SK-N-MC (cell line): ENCODE data around the gene SOD1.
"Not testable (repeated sequence)": the region's sequence is repeated elsewhere in the genome, so short reads cannot be mapped to it uniquely, and the experiment has no call there.

Source experiments
- DNase-seq: peaks from one replicate; pipeline ENCODE4 v3.0.0-alpha.2; 2011; ENCODE audit warnings: low read depth, low spot score
- H3K27ac ChIP-seq: fragments of 200-600 bp; sonication (generic); 2 replicates; pipeline ENCODE4 v1.5.1; 2016; ENCODE audit warnings: mixed run types
- H3K36me3 ChIP-seq: fragments of 200-600 bp; sonication (generic); 2 replicates; pipeline ENCODE4 v1.6.1; 2017; ENCODE audit warnings: antibody characterized with exemption, low read length, mixed read lengths; ENCODE audit not compliant: insufficient read depth
- H3K4me3 ChIP-seq: fragments of 200-600 bp; sonication (generic); 2 replicates; pipeline ENCODE4 v1.5.1; 2016
- H3K9ac ChIP-seq: fragments of 200-600 bp; sonication (generic); 2 replicates; pipeline ENCODE4 v1.8.0; 2017; ENCODE audit warnings: mixed run types, mixed read lengths; ENCODE audit not compliant: insufficient read length
- H3K9me3 ChIP-seq: fragments of 200-600 bp; sonication (generic); 2 replicates; pipeline ENCODE4 v1.6.1; 2017; ENCODE audit warnings: low read depth, mild to moderate bottlenecking, antibody characterized with exemption, low read length, moderate library complexity, mixed read lengths
- EZH2 ChIP-seq: fragments of 200-600 bp; sonication (generic); IDR thresholded peaks from one replicate; pipeline ENCODE4 v1.6.1; 2017; ENCODE audit warnings: antibody characterized with exemption
- FOXP2 ChIP-seq: optimal IDR thresholded peaks from 2 replicates; pipeline ENCODE3; 2011; ENCODE audit warnings: mild to moderate bottlenecking, moderate library complexity; ENCODE audit not compliant: insufficient read depth; ENCODE audit errors: extremely low read length, control extremely low read depth
- POLR2AphosphoS5 ChIP-seq: IDR thresholded peaks from 2 replicates; pipeline ENCODE4 v1.6.1; 2012; ENCODE audit warnings: mild to moderate bottlenecking, low read depth, low read length, borderline replicate concordance

The SOD1 gene

GRCh38 chr21:31623664-31624063, 35.8 kb upstream of the SOD1 start:
- no peaks in the 10 kb centered on the region for H3K36me3 ChIP-seq
- TF ChIP-seq POLR2AphosphoS5 (no peak), EZH2 (no peak), FOXP2 (no peak)
- H3K9ac ChIP-seq, result no peak overlapping the region
- H3K9me3 ChIP-seq, result no peaks in the 10 kb centered on the region
- H3K27ac ChIP-seq, result no peak overlapping the region
- no peak for DNase-seq
- no peak overlapping the region for H3K4me3 ChIP-seq

GRCh38 chr21:31624181-31624580, 35.3 kb upstream of the SOD1 start:
- H3K36me3 ChIP-seq, result no peaks in the 10 kb centered on the region
- H3K9ac ChIP-seq, result no peak overlapping the region
- H3K9me3 ChIP-seq, result no peaks in the 10 kb centered on the region
- no peak overlapping the region for H3K4me3 ChIP-seq
- TF ChIP-seq POLR2AphosphoS5 (no peak), FOXP2 (no peak), EZH2 (no peak)
- DNase-seq, result no peak
- no peak overlapping the region for H3K27ac ChIP-seq

GRCh38 chr21:31624961-31625491, 34.5 kb upstream of the SOD1 start:
- H3K36me3 ChIP-seq, result no peaks in the 10 kb centered on the region
- no peak overlapping the region for H3K4me3 ChIP-seq
- no peak for DNase-seq

GRCh38 chr21:31629972-31630711, 29.4 kb upstream of the SOD1 start:
- no peak overlapping the region for H3K9ac ChIP-seq
- no peak overlapping the region for H3K27ac ChIP-seq
- H3K9me3 ChIP-seq, result no peaks in the 10 kb centered on the region
- no peak overlapping the region for H3K4me3 ChIP-seq
- TF ChIP-seq POLR2AphosphoS5 (no peak), FOXP2 (no peak), EZH2 (no peak)
- no peaks in the 10 kb centered on the region for H3K36me3 ChIP-seq
- DNase-seq, result no peak

More at GRCh38 chr21:31624961-31625491, 34.5 kb upstream of the SOD1 start:
- Histone ChIP-seq H3K9ac (no peak overlapping the region), H3K27ac (no peak overlapping the region), H3K9me3 (no peaks in the 10 kb centered on the region)
- no peak for TF ChIP-seq FOXP2
- TF ChIP-seq EZH2, result no peak
- no peak for TF ChIP-seq POLR2AphosphoS5

- not testable (repeated sequence) for H3K36me3 ChIP-seq, H3K9me3 ChIP-seq, H3K4me3 ChIP-seq, DNase-seq, H3K9ac ChIP-seq, H3K27ac ChIP-seq
Observed at GRCh38 chr21:31631881-31632280, 27.6 kb upstream of the SOD1 start.

GRCh38 chr21:31634993-31635392, 24.5 kb upstream of the SOD1 start:
- no peak for DNase-seq
- TF ChIP-seq EZH2, result no peak
- TF ChIP-seq FOXP2, result no peak
- H3K36me3 ChIP-seq, result no peaks in the 10 kb centered on the region
- H3K4me3 ChIP-seq, result no peak overlapping the region
- no peaks in the 10 kb centered on the region for H3K9me3 ChIP-seq
- no peak overlapping the region for H3K9ac ChIP-seq
- H3K27ac ChIP-seq, result no peak overlapping the region

- TF ChIP-seq POLR2AphosphoS5 (no peak), FOXP2 (no peak), EZH2 (no peak)
- no peaks in the 10 kb centered on the region for H3K9me3 ChIP-seq
- no peak overlapping the region for H3K4me3 ChIP-seq
- DNase-seq, result no peak
- H3K27ac ChIP-seq, result no peak overlapping the region
- no peaks in the 10 kb centered on the region for H3K36me3 ChIP-seq
- H3K9ac ChIP-seq, result no peak overlapping the region
Observed at GRCh38 chr21:31636874-31637273, 22.6 kb upstream of the SOD1 start.

- no peak overlapping the region for H3K27ac ChIP-seq
- H3K36me3 ChIP-seq, result no peaks in the 10 kb centered on the region
- H3K9ac ChIP-seq, result no peak overlapping the region
- H3K4me3 ChIP-seq, result no peak overlapping the region
- TF ChIP-seq FOXP2 (no peak), POLR2AphosphoS5 (no peak), EZH2 (no peak)
- DNase-seq, result no peak
- H3K9me3 ChIP-seq, result no peaks in the 10 kb centered on the region
Observed at GRCh38 chr21:31641416-31641922, 18.0 kb upstream of the SOD1 start.

GRCh38 chr21:31644643-31645042, 14.8 kb upstream of the SOD1 start:
- H3K36me3 ChIP-seq, result no peaks in the 10 kb centered on the region
- H3K4me3 ChIP-seq, result no peak overlapping the region
- TF ChIP-seq EZH2, result no peak
- TF ChIP-seq FOXP2, result no peak
- no peak for TF ChIP-seq POLR2AphosphoS5
- H3K27ac ChIP-seq, result no peak overlapping the region
- H3K9me3 ChIP-seq, result no peaks in the 10 kb centered on the region
- no peak for DNase-seq
- H3K9ac ChIP-seq, result no peak overlapping the region

GRCh38 chr21:31647650-31648049, 11.8 kb upstream of the SOD1 start:
- Histone ChIP-seq H3K9me3 (no peaks in the 10 kb centered on the region), H3K4me3 (no peak overlapping the region), H3K27ac (no peak overlapping the region), H3K9ac (no peak overlapping the region), H3K36me3 (no peaks in the 10 kb centered on the region)
- TF ChIP-seq POLR2AphosphoS5 (no peak), FOXP2 (no peak), EZH2 (no peak)
- DNase-seq, result no peak
